Skeletal muscle cell (primary cell): ENCODE measurements around the gene TRAF7.

Experiments
- DNase-seq: peaks from one replicate; pipeline ENCODE4 v3.0.0-alpha.2; 2010; ENCODE audit warnings: low read depth
- H3K4me3 ChIP-seq: 2 replicates; pipeline ENCODE4 v1.5.1; 2011; ENCODE audit warnings: low read depth, mild to moderate bottlenecking, control low read depth, low read length, moderate library complexity

The TRAF7 gene

DNA sequence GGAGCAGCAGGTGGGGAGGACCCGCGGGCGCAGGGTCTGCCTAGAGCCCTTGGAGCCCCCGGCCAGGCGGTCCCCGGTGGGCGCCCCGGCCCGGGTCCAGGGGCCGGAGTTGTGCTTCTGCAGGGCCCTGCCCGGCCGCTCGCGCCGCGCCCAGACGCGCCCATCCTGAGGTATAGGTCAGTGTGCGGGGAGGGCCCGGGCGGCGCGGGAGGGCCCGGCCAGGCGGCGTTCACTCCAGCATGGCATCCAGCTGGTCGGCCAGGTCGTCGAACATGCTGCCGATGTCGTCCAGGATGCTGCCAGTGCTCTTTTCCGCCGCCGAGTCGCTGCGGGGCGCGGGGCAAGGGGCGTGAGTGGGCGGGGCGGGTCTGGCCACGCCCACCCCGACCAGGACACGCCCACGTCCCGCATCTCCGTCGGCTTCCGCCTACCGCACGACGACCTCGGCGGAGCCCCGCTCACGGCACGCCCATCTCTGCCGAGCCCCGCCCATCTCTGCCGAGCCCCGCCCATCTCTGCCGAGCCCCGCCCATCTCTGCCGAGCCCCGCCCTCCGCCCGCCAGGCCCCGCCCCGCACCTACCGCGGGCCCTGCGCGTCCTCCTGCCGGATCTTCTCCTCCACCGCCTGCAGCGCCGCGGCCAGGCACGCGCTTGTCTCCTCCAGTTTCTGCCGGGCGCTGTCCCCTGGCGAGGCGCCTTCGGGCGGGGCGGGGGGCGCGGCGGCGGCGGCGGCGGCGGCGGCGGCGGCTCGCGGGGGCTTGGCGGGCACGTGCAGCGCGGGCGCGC lies 22.9 kb downstream of the TRAF7 start:
- DNase-seq = no peak
- no peak overlapping the region for H3K4me3 ChIP-seq

DNA sequence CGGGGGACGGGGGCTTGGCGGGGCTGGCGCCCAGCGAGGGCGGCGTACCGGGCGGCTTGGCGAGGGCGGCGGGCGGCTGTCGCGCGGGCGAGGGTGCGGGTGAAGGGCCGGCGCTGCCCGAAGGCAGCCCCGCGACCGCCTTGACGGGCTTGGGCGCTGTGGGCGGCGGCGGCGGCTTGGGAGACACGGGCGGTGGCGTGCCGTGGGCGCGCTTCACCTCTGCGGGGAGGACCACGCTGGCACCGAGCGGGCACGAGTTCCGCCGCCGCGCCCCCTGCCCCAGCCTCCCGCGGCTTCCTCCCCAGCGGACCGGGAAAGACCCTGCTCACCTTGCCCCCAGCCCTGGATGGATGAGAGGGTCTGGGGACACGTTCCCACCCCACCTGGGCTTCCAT lies 23.5 kb downstream of the TRAF7 start:
- no peak for DNase-seq
- H3K4me3 ChIP-seq = no peak overlapping the region

DNA sequence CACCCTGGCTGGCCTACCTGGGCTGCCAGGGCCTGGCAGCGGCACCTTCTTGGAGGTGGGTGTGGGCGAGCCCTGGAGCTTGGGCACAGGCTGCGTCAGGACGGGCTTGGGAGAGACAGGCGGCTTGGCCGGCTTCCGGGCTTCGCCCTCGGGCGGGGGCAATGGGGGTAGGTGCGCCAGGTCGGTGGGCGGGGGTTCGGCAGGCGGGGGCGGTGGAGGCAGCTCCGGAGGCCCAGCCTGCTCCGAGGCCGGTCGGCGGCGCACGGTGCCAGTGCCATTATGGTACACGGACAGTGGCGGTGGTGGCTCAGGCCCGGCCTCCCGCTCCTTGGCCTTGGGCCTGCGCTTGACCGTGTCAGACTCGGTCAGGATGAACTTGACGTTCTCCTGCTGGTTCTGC lies 24.0 kb downstream of the TRAF7 start:
- H3K4me3 ChIP-seq = no peak overlapping the region
- no peak for DNase-seq

DNA sequence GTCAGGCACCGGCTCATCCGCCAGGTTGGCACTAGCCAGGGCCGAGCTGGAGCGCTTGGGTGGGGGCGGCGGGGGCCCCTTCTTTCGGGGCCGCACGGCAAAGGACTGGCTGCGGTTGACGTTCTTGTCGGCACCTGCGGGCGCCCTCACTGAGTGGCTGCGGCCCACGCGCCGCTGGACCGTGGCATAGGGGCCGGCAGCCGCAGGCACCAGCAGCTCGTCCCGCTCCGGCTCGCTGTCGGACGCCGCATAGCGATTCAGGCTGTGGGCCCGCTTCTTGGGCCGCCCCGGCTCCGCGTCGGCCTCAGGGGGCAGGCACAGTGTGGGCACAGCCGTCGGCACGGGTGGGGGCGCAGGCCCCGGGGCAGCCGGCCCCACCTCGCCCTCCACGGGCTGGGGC lies 24.9 kb downstream of the TRAF7 start:
- DNase-seq = no peak
- H3K4me3 ChIP-seq = no peak overlapping the region

DNA sequence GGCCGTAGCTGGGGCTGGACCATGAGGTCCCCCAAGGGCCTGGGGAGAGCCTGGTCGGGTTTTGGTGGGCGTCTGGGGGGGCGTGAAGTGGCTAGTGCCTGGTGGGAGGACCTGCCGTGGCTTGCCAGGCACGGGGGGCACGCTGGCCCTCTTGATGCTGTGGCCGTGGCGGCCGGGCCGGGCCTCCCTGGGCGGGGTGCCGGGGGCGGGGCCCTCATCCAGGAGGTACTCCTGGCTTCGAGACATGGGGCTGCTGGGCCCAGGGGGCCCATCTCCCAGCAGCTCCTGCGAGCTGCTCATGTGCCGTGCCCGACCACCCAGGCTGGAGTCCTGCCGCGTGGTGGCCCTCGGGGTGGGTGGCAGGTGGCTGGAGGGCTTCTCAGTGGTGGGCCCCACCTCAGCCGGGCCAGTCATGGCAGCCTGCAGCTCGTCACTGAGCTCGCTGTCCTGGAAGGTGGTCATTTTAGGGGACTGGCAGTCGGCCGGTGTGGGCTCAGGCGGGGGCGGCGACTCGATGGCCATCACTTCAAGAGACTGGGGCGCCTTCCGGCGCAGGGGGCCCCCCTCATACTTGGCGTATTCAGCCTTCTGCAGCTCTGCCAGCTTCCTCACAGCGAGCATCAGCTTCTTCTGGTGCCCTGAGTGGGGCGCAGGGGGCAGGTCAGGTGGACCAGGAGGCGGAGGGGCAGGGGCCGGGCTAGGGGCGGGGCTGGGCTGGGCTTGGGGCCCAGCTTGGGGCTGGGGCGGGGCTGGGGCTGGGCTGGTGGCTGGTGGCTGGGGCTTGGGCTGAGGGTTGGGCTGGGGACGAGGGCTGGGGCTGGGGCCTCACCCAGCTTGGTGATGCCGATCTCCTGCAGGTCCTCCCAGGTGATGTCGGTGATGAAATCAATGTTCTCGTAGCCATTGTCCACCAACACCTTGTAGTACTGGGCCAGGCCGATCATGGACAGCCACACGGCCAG lies 25.7 kb downstream of the TRAF7 start:
- no peak overlapping the region for H3K4me3 ChIP-seq
- no peak for DNase-seq

DNA sequence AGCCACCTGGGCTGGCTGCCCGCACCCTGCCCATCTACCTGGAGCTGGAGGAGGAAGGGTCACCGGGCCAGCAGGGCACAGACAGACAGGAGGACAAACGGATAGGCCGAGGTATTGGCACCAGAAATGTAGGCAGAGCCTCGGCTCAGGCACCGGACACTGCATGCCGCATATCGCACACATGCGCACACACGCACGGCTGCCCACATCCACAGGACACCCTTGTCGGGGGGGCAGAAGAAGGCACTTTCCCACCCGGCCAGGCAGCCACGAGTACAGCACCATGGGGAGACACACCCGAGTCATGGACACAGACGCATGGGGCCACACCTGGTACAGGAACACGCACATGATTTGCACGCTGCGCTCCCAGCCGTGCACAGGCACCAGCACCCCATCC lies 26.4 kb downstream of the TRAF7 start:
- DNase-seq = no peak
- no peak overlapping the region for H3K4me3 ChIP-seq

DNA sequence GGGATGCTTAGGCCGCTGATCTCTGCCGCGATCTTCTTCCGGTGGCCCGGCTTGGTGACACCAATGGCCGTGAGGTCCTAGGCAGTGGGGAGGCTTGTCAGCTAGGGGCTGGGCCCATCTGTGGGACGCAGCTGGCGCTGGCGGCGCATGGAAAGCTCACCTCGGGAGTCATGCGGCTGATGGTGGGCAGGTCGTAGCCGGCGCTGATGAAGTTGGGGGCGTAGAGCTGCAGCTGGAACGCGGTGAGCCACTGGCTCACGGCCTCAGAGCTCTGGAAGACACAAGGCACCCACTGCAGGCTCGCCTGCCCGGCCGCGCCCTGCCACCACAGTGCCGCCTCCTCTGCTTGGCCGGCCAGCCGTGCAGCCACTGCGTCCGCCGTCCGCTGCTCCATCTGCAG lies 28.1 kb downstream of the TRAF7 start:
- no peak overlapping the region for H3K4me3 ChIP-seq
- no peak for DNase-seq

DNA sequence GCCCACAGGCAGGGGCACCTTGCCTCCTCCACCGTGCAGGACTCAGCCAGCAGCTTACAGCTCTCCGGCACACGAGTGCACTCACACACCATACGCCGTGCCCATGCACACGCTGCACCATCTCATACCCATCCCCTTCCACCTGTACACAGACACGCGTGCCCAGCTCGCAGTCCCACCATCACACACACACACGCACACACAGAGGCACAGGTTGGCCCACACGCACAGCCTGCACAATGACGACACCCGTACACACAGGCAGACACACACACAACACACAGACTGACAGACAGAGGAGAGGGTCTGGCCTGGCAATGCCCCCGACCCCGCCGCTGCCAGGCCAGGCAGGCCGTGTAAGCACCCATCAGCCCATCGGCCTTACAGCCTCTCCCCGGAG lies 28.8 kb downstream of the TRAF7 start:
- DNase-seq = no peak
- H3K4me3 ChIP-seq = no peak overlapping the region

DNA sequence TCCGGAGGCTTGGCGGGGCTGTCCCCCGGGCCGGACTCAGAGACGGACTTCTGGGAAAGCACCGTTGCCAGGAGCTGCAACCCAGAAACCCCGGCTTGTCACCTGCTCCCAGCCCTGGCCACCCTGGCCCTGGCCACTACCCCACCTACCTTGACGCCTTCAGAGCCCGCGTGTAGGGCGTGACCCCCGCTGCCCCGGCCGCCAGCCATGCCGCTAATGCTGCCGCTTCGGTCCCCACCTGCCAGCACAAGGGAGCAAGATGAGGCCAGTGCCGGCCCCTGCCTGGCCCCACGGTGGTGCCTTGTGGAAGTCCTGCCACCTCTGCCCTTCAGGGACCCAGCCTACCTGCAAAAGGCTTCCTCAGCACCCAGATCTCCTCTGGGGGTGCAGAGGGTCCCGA lies 29.4 kb downstream of the TRAF7 start:
- no peak overlapping the region for H3K4me3 ChIP-seq
- no peak for DNase-seq

DNA sequence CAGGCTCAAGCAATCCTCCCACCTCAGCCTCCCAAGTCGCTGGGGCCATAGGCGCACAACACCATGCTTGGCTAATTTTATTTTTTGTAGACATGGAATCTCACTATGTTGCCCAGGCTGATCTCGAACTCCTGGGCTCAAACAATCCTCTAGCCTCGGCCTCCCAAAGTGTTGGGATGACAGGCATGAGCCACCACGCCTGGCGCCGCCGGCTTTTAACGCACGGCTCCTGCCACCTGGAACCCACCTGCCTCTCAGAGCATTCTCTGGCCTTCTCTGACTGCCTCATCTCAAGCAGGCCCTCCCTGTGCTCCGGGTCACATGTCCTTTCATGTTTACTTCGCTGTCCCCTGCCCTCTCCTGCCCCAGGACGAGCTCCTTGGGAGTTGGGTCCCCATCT lies 30.5 kb downstream of the TRAF7 start:
- H3K4me3 ChIP-seq = no peak overlapping the region
- no peak for DNase-seq

DNA sequence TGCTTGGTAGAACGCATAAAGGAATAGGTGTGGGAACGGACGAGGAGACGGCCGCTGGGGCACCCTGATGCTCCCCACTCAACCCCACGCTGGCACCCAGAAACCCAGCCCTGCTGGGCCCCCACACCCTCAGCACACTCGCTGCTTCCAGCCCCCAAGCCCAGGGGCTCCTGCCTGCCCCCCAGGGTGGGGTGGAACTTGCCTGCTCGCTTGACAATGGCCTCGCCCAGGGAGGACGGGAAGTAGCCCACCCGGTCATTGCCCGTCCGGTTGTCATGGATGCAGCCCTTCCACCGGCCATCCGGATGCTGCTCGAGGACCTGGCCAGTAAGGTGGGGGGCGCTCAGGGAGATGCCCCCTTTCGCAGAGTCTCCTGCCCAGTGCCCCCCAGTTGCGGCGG lies 30.9 kb downstream of the TRAF7 start:
- H3K4me3 ChIP-seq = no peak overlapping the region
- DNase-seq = no peak

DNA sequence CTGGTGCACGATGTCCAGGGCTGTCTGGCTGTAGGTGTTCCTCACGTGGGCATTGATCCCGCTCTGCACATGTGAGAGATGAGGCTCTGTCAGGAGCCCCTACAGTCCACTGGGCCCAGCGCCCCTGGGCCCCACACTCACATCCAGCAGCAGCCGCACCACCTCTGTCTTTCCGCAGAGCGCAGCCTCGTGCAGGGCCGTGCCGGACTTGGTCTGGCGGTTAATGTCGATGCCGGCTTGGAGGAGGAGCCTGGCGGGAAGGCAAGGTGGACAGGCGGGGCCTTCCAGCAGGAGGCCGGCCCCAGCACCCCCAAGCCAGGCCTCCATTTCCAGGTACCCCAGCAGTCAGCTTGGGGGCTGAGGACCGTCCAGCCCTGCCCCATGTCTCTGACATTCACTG lies 31.6 kb downstream of the TRAF7 start:
- no peak overlapping the region for H3K4me3 ChIP-seq
- no peak for DNase-seq

DNA sequence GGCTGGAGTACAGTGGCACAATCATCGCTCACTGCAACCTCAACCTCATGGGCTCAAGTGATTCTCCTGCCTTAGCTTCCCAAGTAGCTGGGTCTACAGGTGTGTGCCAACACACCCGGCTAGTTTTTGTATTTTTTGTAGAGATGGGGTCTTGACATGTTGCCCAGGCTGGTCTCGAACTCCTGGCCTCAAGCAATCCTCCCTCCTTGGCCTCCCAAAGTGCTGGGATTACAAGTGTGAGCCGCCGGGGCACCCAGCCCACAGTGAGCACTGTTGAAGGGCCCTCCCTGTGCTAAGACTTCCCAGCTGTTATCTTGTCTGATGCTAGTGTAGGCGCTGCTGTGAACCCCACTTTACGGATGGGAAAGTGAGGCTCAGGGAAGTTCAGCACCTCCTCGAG lies 32.8 kb downstream of the TRAF7 start:
- H3K4me3 ChIP-seq = no peak overlapping the region
- no peak for DNase-seq

DNA sequence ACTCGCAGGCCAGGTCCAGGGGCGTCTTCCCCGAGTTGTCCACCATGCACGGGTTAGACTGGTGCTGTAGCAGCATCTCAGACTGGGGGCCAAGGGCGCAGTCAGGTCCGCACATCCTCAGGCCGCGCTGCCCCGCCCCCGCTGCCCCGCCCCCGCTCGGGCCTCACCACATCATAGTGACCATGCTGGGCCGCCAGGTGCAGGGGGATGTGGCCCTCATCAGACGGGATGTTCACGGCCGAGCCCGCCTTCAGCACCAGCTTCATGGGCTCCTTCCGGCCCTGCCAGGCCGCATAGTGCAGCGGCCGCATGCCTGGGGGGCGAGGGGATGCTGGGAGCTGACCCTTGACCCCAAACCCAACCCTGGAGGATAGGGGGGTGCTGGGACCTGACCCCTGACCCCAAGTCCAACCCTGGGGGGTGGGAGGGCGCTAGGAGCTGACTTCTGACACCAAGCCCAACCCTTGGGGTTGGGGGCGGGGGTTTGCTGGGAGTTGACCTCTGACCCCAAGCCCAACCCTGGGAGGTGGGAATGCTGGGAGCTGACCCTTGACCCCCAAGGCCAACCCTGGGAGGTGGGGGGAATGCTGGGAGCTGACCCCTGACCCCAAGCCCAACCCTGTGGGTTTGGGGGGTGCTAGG lies 33.8 kb downstream of the TRAF7 start:
- no peak for DNase-seq
- no peak overlapping the region for H3K4me3 ChIP-seq

DNA sequence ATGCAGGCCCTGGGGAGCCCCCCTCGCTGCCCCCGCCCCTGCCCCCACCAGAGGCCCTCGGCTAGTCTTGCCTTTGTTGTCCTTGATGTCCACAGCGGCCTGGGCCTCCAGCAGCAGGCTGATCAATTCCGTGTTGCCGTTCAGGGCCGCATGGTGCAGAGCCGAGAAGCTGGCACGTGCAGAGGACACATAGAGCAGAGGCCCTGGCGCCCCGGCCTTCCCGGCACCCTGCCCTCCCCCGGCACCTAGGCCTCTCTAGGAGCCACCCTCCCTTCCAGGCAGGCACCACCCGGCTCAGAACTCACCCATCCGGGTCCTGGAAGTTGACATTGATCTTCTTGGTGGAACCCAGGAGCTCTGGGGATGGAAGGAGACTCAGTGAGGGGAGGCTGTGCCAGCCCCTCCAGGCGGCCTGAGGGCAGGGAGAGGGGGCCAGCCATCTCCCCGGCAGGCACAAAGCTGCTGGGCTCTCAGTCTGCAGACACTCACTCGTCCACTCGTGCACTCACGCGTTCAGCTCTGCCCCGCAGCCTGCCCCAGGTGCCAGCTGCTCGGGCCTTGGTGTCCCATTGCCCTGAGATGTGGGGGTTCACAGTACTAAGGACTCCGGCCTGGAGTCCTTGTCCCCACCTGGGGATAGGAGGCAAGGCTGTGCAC lies 34.5 kb downstream of the TRAF7 start:
- no peak overlapping the region for H3K4me3 ChIP-seq
- no peak for DNase-seq

DNA sequence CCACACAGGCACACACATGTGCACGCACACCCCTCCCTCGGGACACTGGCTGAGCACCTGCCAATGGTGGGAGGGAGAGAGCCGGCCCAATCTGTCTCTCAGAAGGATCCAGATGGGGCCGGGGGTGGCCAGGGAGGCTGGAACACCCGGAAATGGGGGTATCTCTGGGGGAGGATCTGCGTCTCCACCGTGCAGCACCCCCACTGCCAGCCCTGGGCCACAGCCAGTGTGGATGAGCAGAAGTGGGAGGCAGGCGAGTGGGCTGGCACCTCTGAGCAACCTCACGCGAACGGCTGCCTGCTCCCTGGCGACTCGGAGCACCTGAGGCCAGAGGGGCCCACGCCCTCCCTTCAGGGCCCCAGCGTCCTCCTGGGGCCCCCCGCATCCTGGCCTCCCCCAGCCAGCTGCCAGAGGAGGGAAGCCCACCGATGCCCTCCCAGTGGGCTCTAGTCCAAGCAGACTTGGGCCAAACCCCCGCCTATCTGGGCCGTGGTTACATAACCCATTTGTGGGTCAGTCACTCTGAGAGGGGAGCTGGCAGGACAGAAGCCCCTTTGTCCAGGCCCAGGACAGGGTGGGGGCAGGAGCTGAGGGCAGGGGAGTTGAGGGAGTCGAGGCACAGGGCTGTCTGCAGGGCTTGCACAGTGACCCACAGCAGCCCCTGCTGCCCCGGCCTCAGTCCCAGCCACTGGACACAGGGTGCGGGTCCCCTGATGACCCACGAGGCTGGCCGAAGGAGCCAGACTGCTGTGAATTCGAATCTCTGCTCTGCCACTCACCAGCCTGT lies 35.3 kb downstream of the TRAF7 start:
- H3K4me3 ChIP-seq = no peak overlapping the region
- DNase-seq = no peak

DNA sequence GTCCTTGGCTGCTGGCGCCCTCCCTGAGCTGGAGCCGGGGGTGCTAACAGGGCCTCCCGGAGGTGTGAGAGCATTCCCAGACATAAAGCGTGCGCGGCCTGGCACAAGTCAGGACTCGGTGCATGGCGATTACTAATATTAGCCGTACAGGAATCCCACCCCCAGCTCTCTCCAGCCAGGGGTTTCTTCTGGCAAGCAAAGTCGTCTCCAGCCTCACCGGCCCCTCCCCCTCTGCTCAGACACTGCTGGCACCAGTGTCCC lies 35.8 kb downstream of the TRAF7 start:
- DNase-seq = no peak
- H3K4me3 ChIP-seq = no peak overlapping the region

DNA sequence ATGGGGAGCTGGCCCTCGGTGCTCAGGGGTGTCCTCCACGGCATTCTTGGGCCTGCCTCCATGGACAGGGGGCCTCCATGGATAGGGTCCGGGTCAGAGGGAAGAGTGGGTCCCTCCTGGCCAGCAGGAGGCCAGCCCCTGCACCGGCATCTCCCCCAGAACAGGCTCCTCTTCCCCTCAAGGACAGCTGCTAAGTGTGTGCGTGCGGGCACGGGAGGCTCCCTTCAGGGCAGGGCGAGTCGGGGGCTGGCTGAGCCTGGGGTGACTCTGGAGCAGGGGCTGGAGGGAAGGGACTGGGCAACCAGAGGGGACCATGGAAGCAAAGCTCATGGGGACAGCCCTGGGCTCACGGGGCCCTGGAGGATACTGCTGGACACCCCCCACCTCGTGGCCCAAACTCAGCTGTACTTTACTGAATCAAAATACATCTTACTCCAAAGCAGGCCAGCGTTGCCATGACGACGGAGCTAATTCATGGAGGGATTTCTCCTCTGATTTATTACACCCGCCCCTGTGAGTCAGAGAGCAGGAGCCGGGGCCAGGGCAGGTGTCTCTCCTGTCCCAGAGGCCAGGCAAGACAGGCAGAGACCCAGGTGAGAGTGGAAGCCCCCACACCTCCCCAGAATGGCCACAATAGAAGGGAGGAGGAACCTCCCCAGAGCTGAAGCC lies 38.7 kb downstream of the TRAF7 start:
- H3K4me3 ChIP-seq = no peak overlapping the region
- no peak for DNase-seq

DNA sequence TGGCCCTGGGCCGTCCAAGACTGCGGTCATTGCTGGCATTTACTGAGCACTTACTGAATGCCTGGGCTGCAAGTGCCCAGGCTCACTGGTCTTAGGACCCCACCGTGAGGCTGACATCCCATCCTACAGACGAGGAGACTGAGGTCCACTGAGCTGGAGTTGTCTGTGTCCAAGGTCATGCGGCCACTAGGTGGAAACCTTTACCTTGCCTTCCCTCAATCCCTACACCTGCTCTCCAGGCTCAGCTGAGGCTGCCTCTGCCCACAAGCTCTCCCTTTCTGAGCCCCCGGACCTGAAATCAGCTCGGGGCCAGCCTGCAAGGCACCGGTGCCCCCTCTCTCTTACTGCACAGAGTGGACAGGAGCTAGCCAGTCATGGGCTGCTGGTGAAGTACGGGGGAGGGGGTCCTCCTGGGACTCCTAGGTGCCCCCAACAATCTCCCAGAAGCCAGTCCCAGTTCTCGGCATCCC lies 39.3 kb downstream of the TRAF7 start:
- no peak for DNase-seq
- no peak overlapping the region for H3K4me3 ChIP-seq
